ENCODE measurements around the gene SORBS1.

Gene SORBS1

DNA sequence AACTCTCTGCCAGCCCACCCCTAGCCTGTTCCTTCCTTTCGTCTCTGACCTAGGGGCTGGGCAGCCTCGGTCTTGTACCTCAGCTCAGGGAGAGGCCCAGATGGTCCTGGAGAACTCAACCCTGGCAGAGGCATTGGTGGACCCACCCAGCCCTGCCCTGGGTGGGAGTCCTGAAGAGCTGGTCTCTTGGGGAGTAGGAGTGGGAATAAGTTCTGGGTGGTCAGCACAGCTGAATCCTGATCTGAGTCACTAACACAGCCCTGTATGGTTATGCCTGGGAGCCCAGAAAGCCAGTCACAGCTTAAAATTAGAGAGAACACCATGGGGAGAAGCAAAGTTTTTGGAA lies 84.0 kb downstream of the SORBS1 start:
- peaks cover 3% of the 10 kb centered on the region for H3K27me3 ChIP-seq (ENCODE audit: insufficient read depth, poor library complexity, severe bottlenecking)
- TF ChIP-seq CTCF (IDR thresholded peaks at IDR 0.05; ENCODE audit: insufficient read depth, low read length) (no peak), POLR2AphosphoS5 (IDR thresholded peaks at IDR 0.05; ENCODE audit: low read depth) (no peak), SPI1 (IDR thresholded peaks at IDR 0.05; ENCODE audit: borderline replicate concordance, low read depth) (no peak)
- TF ChIP-seq, protein P1, sequence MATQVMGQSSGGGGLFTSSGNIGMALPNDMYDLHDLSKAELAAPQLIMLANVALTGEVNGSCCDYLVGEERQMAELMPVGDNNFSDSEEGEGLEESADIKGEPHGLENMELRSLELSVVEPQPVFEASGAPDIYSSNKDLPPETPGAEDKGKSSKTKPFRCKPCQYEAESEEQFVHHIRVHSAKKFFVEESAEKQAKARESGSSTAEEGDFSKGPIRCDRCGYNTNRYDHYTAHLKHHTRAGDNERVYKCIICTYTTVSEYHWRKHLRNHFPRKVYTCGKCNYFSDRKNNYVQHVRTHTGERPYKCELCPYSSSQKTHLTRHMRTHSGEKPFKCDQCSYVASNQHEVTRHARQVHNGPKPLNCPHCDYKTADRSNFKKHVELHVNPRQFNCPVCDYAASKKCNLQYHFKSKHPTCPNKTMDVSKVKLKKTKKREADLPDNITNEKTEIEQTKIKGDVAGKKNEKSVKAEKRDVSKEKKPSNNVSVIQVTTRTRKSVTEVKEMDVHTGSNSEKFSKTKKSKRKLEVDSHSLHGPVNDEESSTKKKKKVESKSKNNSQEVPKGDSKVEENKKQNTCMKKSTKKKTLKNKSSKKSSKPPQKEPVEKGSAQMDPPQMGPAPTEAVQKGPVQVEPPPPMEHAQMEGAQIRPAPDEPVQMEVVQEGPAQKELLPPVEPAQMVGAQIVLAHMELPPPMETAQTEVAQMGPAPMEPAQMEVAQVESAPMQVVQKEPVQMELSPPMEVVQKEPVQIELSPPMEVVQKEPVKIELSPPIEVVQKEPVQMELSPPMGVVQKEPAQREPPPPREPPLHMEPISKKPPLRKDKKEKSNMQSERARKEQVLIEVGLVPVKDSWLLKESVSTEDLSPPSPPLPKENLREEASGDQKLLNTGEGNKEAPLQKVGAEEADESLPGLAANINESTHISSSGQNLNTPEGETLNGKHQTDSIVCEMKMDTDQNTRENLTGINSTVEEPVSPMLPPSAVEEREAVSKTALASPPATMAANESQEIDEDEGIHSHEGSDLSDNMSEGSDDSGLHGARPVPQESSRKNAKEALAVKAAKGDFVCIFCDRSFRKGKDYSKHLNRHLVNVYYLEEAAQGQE (IDR thresholded peaks at IDR 0.05; ENCODE audit: insufficient replicate concordance, low read depth), result no peak
- no peak overlapping the region for H3K27ac ChIP-seq (replicated peaks)
- H3K4me3 ChIP-seq (replicated peaks; ENCODE audit: insufficient read depth, low read length), result no peak overlapping the region
- DNase-seq (ENCODE audit: low read depth in 1 of 2, low spot score in 1 of 2), result no peak

GRCh38 chr10:95476469-95477174 lies 84.5 kb downstream of the SORBS1 start:
- peaks cover 3% of the 10 kb centered on the region for H3K27me3 ChIP-seq (ENCODE audit: insufficient read depth, poor library complexity, severe bottlenecking)
- H3K4me3 ChIP-seq (replicated peaks; ENCODE audit: insufficient read depth, low read length), result no peak overlapping the region

DNA sequence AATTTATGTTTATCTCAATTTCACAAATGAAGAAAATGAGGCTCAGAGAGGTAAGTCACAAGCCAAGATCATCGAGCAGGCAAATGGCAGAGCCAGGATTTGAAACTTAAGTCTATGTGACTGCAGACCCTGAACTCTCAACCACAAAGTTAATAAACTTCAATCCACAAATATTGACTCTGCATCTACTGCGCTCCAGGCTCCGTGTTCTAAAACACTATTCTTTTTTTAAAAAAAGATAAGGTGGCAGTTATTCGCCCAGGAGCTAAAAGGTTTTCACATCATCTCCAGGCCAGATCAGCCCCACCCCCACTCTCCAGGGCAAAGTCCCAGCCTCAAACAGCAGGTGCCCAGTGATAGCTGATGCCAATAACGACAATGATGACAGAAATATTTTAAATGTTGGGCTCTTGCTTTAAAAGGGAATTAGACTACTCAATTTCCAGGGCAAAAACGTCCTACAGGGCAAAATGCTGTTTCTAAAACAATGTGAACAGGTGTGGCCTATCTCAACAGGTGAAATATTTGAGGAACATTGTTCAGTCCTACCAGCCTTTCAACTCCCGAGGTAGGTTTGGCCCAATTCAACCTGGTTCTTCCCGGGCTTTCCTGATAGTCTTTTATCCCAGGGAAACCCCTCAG lies 85.2 kb downstream of the SORBS1 start:
- DNase-seq (ENCODE audit: low read depth in 1 of 2, low spot score in 1 of 2), result no peak
- H3K27ac ChIP-seq (replicated peaks), result no peak overlapping the region
- peaks cover 3% of the 10 kb centered on the region for H3K27me3 ChIP-seq (ENCODE audit: insufficient read depth, poor library complexity, severe bottlenecking)
- TF ChIP-seq SPI1 (IDR thresholded peaks at IDR 0.05; ENCODE audit: borderline replicate concordance, low read depth) (no peak), POLR2AphosphoS5 (IDR thresholded peaks at IDR 0.05; ENCODE audit: low read depth) (no peak), GABPA (IDR thresholded peaks at IDR 0.05; ENCODE audit: low read depth) (no peak), CTCF (IDR thresholded peaks at IDR 0.05; ENCODE audit: insufficient read depth, low read length) (no peak)
- TF ChIP-seq, protein P1 (IDR thresholded peaks at IDR 0.05; ENCODE audit: insufficient replicate concordance, low read depth), result no peak
- no peak overlapping the region for H3K4me3 ChIP-seq (replicated peaks; ENCODE audit: insufficient read depth, low read length)

More at GRCh38 chr10:95476469-95477174, 84.5 kb downstream of the SORBS1 start:
- TF ChIP-seq CTCF (IDR thresholded peaks at IDR 0.05; ENCODE audit: insufficient read depth, low read length) (no peak), SPI1 (IDR thresholded peaks at IDR 0.05; ENCODE audit: borderline replicate concordance, low read depth) (no peak), POLR2AphosphoS5 (IDR thresholded peaks at IDR 0.05; ENCODE audit: low read depth) (no peak), GABPA (IDR thresholded peaks at IDR 0.05; ENCODE audit: low read depth) (no peak)
- TF ChIP-seq, protein P1 (IDR thresholded peaks at IDR 0.05; ENCODE audit: insufficient replicate concordance, low read depth), result no peak
- DNase-seq (ENCODE audit: low read depth in 1 of 2, low spot score in 1 of 2), result no peak
- no peak overlapping the region for H3K27ac ChIP-seq (replicated peaks)
